ENCODE measurements around the gene CC2D2B.

DNA sequence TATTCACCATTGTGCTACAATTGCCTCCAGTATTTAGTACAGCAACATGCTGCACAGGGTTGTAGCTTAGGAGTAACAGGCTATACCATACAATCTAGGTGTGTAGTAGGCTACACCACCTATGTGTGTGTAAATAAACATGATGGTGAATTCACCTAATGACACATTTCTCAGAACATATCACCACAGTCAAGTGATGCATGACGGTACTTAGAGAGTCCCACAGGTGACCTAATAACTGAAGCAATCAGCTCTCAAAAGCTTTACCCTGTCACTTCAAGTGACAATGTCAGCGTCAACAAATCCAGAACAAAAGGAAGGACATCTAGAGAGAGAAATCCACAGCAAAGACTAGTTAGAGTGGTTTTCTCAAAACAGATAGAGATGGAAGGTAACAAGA, 174.4 kb downstream of the CC2D2B start:
- TF ChIP-seq, protein P1, sequence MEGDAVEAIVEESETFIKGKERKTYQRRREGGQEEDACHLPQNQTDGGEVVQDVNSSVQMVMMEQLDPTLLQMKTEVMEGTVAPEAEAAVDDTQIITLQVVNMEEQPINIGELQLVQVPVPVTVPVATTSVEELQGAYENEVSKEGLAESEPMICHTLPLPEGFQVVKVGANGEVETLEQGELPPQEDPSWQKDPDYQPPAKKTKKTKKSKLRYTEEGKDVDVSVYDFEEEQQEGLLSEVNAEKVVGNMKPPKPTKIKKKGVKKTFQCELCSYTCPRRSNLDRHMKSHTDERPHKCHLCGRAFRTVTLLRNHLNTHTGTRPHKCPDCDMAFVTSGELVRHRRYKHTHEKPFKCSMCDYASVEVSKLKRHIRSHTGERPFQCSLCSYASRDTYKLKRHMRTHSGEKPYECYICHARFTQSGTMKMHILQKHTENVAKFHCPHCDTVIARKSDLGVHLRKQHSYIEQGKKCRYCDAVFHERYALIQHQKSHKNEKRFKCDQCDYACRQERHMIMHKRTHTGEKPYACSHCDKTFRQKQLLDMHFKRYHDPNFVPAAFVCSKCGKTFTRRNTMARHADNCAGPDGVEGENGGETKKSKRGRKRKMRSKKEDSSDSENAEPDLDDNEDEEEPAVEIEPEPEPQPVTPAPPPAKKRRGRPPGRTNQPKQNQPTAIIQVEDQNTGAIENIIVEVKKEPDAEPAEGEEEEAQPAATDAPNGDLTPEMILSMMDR (IDR thresholded peaks at IDR 0.05), result no peak
- no peak for TF ChIP-seq POLR2A (IDR thresholded peaks at IDR 0.05)
